Gastrocnemius medialis (tissue), 4 donors: ENCODE measurements around the gene TIA1.

ENCODE experiments used
- POLR2A ChIP-seq, 2 donors: fragments of 450-650 bp; IDR thresholded peaks; one replicate each; pipeline ENCODE4 v1.6.1; 2017; ENCODE audit warnings: antibody characterized with exemption in 2 of 2, mild to moderate bottlenecking in 2 of 2, moderate library complexity in 2 of 2
- TF ChIP-seq, protein P1 (sequence below), 5 experiments: fragments of 450-650 bp in 3 of 5; fragments of 200-600 bp in 2 of 5; sonication (generic) in 2 of 5; IDR thresholded peaks in 4 of 5; conservative IDR thresholded peaks in 1 of 5; 1 replicate in 4 of 5; 2 replicates in 1 of 5; pipeline ENCODE4 v1.5.1; 2016 to 2019; ENCODE audit warnings: antibody characterized with exemption in 5 of 5, mild to moderate bottlenecking in 3 of 5, moderate library complexity in 3 of 5

DNA sequence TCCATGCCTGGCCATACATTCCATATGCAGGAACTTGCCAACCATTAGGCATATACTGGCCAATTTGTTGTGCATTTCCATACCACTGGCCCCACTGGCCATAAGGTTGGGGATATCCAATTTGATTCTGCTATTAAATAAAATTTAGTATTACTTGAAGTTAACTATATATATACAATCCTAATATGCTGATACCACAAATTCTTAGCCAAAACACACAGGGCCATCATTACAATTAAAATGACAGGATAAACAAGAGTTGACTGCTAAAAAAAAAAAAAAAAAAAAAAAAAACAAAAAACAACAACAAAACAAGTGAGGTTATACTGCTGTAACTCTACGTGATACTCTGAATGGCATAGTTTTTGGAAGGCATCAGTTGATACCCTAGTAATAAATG is 34.1 kb downstream of the TIA1 start:
- TF ChIP-seq, protein P1, sequence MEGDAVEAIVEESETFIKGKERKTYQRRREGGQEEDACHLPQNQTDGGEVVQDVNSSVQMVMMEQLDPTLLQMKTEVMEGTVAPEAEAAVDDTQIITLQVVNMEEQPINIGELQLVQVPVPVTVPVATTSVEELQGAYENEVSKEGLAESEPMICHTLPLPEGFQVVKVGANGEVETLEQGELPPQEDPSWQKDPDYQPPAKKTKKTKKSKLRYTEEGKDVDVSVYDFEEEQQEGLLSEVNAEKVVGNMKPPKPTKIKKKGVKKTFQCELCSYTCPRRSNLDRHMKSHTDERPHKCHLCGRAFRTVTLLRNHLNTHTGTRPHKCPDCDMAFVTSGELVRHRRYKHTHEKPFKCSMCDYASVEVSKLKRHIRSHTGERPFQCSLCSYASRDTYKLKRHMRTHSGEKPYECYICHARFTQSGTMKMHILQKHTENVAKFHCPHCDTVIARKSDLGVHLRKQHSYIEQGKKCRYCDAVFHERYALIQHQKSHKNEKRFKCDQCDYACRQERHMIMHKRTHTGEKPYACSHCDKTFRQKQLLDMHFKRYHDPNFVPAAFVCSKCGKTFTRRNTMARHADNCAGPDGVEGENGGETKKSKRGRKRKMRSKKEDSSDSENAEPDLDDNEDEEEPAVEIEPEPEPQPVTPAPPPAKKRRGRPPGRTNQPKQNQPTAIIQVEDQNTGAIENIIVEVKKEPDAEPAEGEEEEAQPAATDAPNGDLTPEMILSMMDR (IDR thresholded peaks at IDR 0.05 in 4 of 5, conservative IDR thresholded peaks at IDR 0.05 in 1 of 5), result no peak
- no peak for TF ChIP-seq POLR2A (IDR thresholded peaks at IDR 0.05)
